ENCODE data around the gene C6orf15. TPM values are rescaled to one million over a fixed set of nuclear protein-coding genes. Genes with fewer than 3 reads are reported as not detected.

Gene C6orf15
- total and polyA plus RNA-seq, 2 of the 8 experiments (the other 6 are each of a cell fraction or from before 2014, with no cell fraction given) = not detected

GRCh38 chr6:31116661-31117385 is 4.4 kb upstream of the C6orf15 start:
- ChIA-PET CTCF (ENCODE audit: partially characterized antibody) (interaction anchor here (0.5 to 10.6 kb wide), 7 partner anchors 13 to 329 kb away, joined by 3 to 187 read pairs (median 6); no protein-coding TSS in a partner anchor), POLR2A (ENCODE audit: partially characterized antibody) (interaction anchor here (1.1 to 68.5 kb wide), 3 partner anchors 8 to 52 kb away, joined by 3 to 2251 read pairs (median 4); partner anchors contain the start of genes CCHCR1, POU5F1, PSORS1C2 and TCF19)
- Histone ChIP-seq H3K23ac (ENCODE audit: insufficient read length) (no peak overlapping the region), H4K8ac (ENCODE audit: extremely low read depth, insufficient read depth, low read length) (no peak overlapping the region; the same call in 1 of the 2 replicates), H3K14ac (ENCODE audit: insufficient read length) (no peak overlapping the region), H3K18ac (ENCODE audit: extremely low read depth, low read length) (no peak overlapping the region), H3K79me1 (ENCODE audit: low read depth, low read length) (no peaks in the 10 kb centered on the region), H2BK12ac (ENCODE audit: low read depth, low read length) (no peak overlapping the region), H3K9ac (replicated peaks in 1 of 4; ENCODE audit: extremely low read depth in 1 of 4, low read depth in 3 of 4, low read length in 3 of 4) (no peak overlapping the region), H3K23me2 (ENCODE audit: low read depth, low read length) (no peaks in the 10 kb centered on the region; the same call in 1 of the 2 replicates), H3K36me3 (ENCODE audit: control insufficient read depth in 2 of 4, insufficient read depth in 4 of 4, low read length in 3 of 4) (no peaks in the 10 kb centered on the region), H4K91ac (replicated peaks; ENCODE audit: insufficient read length, low read length) (no peak overlapping the region), H3K4me3 (ENCODE audit: extremely low read depth in 1 of 4, insufficient read depth in 2 of 4, low read depth in 3 of 4, low read length in 4 of 4) (no peak overlapping the region), H3K79me2 (ENCODE audit: control insufficient read depth in 1 of 2, insufficient read depth in 2 of 2, low read length in 2 of 2) (no peaks in the 10 kb centered on the region), H2BK20ac (ENCODE audit: low read length) (no peak overlapping the region), H4K20me1 (replicated peaks in 1 of 2; ENCODE audit: control insufficient read depth in 1 of 2, insufficient read depth in 2 of 2, low read length in 2 of 2) (no peaks in the 10 kb centered on the region), H4K5ac (ENCODE audit: insufficient read length, low read depth, low read length) (no peak overlapping the region), H2AK5ac (ENCODE audit: low read depth, low read length) (no peak overlapping the region), H3K4me1 (replicated peaks in 1 of 4; ENCODE audit: control insufficient read depth in 3 of 4, insufficient read depth in 4 of 4, low read length in 3 of 4) (peaks cover 0 to 9% (median 6%) of the 10 kb centered on the region in 4 experiments; a peak in 5 of 7 replicates), H2BK5ac (ENCODE audit: low read depth, low read length) (no peak overlapping the region), H3K27ac (ENCODE audit: low read depth, low read length) (no peak overlapping the region), H3K56ac (replicated peaks; ENCODE audit: insufficient read length, low read depth, low read length) (no peak overlapping the region), H3K27me3 (replicated peaks in 1 of 4; ENCODE audit: control insufficient read depth in 3 of 4, extremely low read depth in 1 of 4, insufficient read depth in 3 of 4, low read length in 3 of 4) (peaks cover 0 to 4% (median 0%) of the 10 kb centered on the region in 4 experiments; a peak in 1 of 7 replicates), H2BK15ac (ENCODE audit: low read length) (no peak overlapping the region), H2BK120ac (replicated peaks; ENCODE audit: low read depth, low read length) (no peak overlapping the region), H3K4ac (replicated peaks; ENCODE audit: insufficient read length, low read depth, low read length) (no peak overlapping the region), H3K4me2 (ENCODE audit: insufficient read depth in 1 of 2, low read depth in 2 of 2, low read length in 2 of 2) (no peak overlapping the region), H2AFZ (ENCODE audit: low read length) (no peak overlapping the region), H3K9me3 (ENCODE audit: insufficient read depth in 2 of 2, low read depth in 1 of 2, low read length in 1 of 2) (no peaks in the 10 kb centered on the region)
- FAIRE-seq (no peak), DNase-seq (ENCODE audit: low read depth in 1 of 2, low spot score in 2 of 2) (no peak)
- WGBS, 2 experiments (ENCODE audit: extremely low coverage in 1 of 2, insufficient coverage in 1 of 2, insufficient read length in 1 of 2, insufficient replicate concordance in 2 of 2, low coverage in 1 of 2, low lambda C conversion rate in 2 of 2, missing lambda C conversion rate in 1 of 2) = 92% methylated on average over 19 of the region's 19 CpGs; no CpG with 5 or more reads in 1 of the 2 experiments
- no peak for TF ChIP-seq PHF8 (conservative IDR thresholded peaks at IDR 0.05; ENCODE audit: low read depth, low read length)
- no peak for TF ChIP-seq MAX (IDR thresholded peaks at IDR 0.05)
- no peak for TF ChIP-seq EGR1 (IDR thresholded peaks at IDR 0.05; ENCODE audit: borderline replicate concordance, low read depth, low read length)

Data from H1 (cell line).